ENCODE measurements around the gene TRAPPC11. TPM values are rescaled to one million over a fixed set of nuclear protein-coding genes. Genes with fewer than 3 reads are reported as not detected.
A peak's percentile ranks its signal among the peaks of the same experiment; 100 is the strongest.

Gene TRAPPC11
- total RNA-seq, 1 donor from 2014 or later, result 45.4 TPM

DNA sequence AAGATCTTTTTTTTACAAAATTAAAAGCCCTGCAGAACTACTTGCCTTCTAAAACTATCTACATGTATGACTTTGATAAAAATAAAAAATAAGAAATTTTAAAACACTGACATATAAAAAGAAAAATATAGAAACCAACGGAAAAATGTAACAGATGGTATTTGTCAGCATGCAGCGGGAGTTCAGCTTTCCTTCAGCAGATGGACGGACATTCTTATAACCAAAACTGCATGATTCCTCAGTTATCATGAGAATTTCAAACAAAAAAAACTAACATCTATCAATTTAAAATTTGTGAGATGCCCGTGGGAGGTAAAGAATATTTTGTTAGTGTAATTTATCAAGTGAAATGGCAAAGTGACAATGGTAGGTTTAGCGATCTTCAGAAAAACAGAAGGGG, 23.4 kb upstream of the TRAPPC11 start:
- Mint-ChIP-seq H3K27ac (peak overlapping the region; percentile 61), H3K4me3 (no peak overlapping the region), H3K4me1 (ENCODE audit: unreplicated experiment) (peaks cover 20% of the 10 kb centered on the region), H3K9me3 (no peaks in the 10 kb centered on the region), H3K27me3 (no peaks in the 10 kb centered on the region), H3K36me3 (no peaks in the 10 kb centered on the region)
- DNase-seq (ENCODE audit: extremely low spot score, unreplicated experiment), result no peak
- TF ChIP-seq CTCF (conservative IDR thresholded peaks at IDR 0.05), result no peak

DNA sequence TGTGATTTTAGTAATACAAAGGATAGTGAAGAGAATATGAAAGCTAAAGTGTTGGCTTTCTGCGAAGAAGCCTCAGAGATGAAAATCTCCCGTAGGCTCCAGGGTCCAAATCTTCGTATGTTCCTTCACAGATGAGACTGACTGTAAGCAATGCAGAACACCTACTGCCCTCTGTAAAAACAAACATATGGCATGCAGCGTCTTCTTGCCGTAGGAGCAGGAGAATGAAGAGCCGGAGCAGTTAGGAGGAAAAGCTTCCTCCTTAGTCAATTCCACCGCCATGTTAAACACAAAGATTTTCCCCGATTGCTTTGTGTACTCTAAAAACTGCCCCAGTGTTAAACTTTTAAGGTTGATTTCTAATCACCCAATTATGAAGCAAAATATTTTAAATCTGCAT, 22.6 kb upstream of the TRAPPC11 start:
- TF ChIP-seq CTCF (conservative IDR thresholded peaks at IDR 0.05), result no peak
- H3K36me3 Mint-ChIP-seq, result no peaks in the 10 kb centered on the region
- peaks cover 20% of the 10 kb centered on the region for H3K4me1 Mint-ChIP-seq (ENCODE audit: unreplicated experiment)
- peak overlapping the region; percentile 56 for H3K4me3 Mint-ChIP-seq
- no peaks in the 10 kb centered on the region for H3K9me3 Mint-ChIP-seq
- DNase-seq (ENCODE audit: extremely low spot score, unreplicated experiment), result no peak
- no peaks in the 10 kb centered on the region for H3K27me3 Mint-ChIP-seq
- peak overlapping the region; percentile 21 for H3K27ac Mint-ChIP-seq

DNA sequence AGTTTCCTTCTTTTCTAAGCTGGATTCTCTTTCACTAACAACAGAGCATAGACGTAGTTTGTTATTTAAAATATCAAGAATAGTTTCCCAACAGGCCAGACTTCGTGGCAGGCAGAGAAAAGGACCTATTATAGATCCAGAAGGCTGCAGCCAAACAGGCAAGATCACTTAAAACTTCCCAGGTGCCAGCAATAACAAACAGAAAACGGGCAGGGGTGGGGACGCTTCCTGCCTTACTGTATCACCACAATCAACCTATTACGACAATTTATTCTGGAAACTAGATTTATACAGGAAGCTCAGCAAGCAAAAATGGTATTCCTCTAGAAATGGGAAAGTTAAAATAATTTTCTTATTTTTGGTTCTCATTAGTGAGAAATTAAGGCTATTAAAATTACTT, 22.2 kb upstream of the TRAPPC11 start:
- no peak for DNase-seq (ENCODE audit: extremely low spot score, unreplicated experiment)
- Mint-ChIP-seq H3K27ac (peak overlapping the region; percentile 21), H3K4me1 (ENCODE audit: unreplicated experiment) (peaks cover 20% of the 10 kb centered on the region), H3K27me3 (no peaks in the 10 kb centered on the region), H3K9me3 (no peaks in the 10 kb centered on the region), H3K36me3 (no peaks in the 10 kb centered on the region), H3K4me3 (peak overlapping the region; percentile 56)
- TF ChIP-seq CTCF (conservative IDR thresholded peaks at IDR 0.05), result no peak

DNA sequence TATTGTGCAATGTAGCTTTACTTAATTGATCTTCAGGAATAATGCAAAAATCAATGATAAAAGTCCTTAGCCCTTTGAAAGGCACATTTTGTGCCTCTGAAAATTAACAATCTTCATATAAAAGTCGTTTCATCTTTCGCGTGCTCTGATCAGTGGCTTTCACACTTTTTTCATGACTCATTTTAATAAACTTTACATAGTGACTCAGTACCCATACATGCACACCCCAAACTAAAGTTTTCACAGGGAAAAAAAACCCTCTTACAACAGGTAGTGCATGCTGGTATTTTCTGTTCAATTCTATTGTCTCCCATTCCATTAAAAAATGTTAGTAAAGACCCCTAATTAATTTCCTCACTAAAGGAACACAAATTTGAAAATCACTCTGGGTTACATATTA, 21.6 kb upstream of the TRAPPC11 start:
- Mint-ChIP-seq H3K36me3 (peaks cover 2% of the 10 kb centered on the region), H3K4me1 (ENCODE audit: unreplicated experiment) (peaks cover 20% of the 10 kb centered on the region), H3K9me3 (no peaks in the 10 kb centered on the region), H3K27ac (no peak overlapping the region), H3K4me3 (peak overlapping the region; percentile 9), H3K27me3 (no peaks in the 10 kb centered on the region)
- no peak for TF ChIP-seq CTCF (conservative IDR thresholded peaks at IDR 0.05)
- no peak for DNase-seq (ENCODE audit: extremely low spot score, unreplicated experiment)

GRCh38 chr4:183638436-183638835, 20.7 kb upstream of the TRAPPC11 start:
- TF ChIP-seq CTCF (conservative IDR thresholded peaks at IDR 0.05), result no peak
- peaks cover 3% of the 10 kb centered on the region for H3K36me3 Mint-ChIP-seq
- DNase-seq (ENCODE audit: extremely low spot score, unreplicated experiment), result no peak
- H3K27ac Mint-ChIP-seq, result no peak overlapping the region
- H3K4me1 Mint-ChIP-seq (ENCODE audit: unreplicated experiment), result peaks cover 20% of the 10 kb centered on the region
- H3K9me3 Mint-ChIP-seq, result no peaks in the 10 kb centered on the region
- no peak overlapping the region for H3K4me3 Mint-ChIP-seq
- no peaks in the 10 kb centered on the region for H3K27me3 Mint-ChIP-seq

GRCh38 chr4:183639291-183639690, 19.8 kb upstream of the TRAPPC11 start:
- Mint-ChIP-seq H3K27ac (no peak overlapping the region), H3K4me1 (ENCODE audit: unreplicated experiment) (peaks cover 20% of the 10 kb centered on the region), H3K27me3 (no peaks in the 10 kb centered on the region), H3K9me3 (no peaks in the 10 kb centered on the region), H3K36me3 (peaks cover 8% of the 10 kb centered on the region), H3K4me3 (no peak overlapping the region)
- DNase-seq (ENCODE audit: extremely low spot score, unreplicated experiment), result no peak
- TF ChIP-seq CTCF (conservative IDR thresholded peaks at IDR 0.05), result no peak

Data from type B pancreatic cell (in vitro differentiated cells).